Coronary artery (tissue), 2 donors: ENCODE results near the gene PSME2.

Source experiments
- DNase-seq: peaks from one replicate; pipeline ENCODE4 v3.0.0-alpha.2; 2017; ENCODE audit warnings: low spot score
- H3K27ac ChIP-seq, 2 donors: fragments of 200-600 bp; sonication (generic); one replicate each; pipeline ENCODE4 v1.5.1; 2016 to 2019
- H3K4me3 ChIP-seq: fragments of 200-600 bp; sonication (generic); 2 replicates; pipeline ENCODE4 v1.5.1; 2016; ENCODE audit warnings: mild to moderate bottlenecking, moderate library complexity
- TF ChIP-seq, protein P1 (sequence below): fragments of 200-600 bp; sonication (generic); IDR thresholded peaks from one replicate; pipeline ENCODE4 v1.5.1; 2019; ENCODE audit warnings: antibody characterized with exemption

PSME2 gene

DNA sequence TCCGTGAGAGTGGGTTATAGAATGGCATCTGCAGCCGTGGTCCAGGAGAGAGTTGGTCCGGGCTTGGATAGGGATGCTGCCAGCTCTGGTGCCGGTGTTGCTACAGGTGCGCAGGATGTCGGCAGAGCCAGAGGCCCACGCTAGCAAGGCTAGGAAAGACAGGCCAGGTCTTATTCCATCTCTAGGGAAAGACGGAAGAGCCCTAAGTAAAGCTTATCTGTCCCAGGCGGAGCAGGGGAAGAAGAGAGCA is 10.9 kb downstream of the PSME2 start:
- TF ChIP-seq, protein P1, sequence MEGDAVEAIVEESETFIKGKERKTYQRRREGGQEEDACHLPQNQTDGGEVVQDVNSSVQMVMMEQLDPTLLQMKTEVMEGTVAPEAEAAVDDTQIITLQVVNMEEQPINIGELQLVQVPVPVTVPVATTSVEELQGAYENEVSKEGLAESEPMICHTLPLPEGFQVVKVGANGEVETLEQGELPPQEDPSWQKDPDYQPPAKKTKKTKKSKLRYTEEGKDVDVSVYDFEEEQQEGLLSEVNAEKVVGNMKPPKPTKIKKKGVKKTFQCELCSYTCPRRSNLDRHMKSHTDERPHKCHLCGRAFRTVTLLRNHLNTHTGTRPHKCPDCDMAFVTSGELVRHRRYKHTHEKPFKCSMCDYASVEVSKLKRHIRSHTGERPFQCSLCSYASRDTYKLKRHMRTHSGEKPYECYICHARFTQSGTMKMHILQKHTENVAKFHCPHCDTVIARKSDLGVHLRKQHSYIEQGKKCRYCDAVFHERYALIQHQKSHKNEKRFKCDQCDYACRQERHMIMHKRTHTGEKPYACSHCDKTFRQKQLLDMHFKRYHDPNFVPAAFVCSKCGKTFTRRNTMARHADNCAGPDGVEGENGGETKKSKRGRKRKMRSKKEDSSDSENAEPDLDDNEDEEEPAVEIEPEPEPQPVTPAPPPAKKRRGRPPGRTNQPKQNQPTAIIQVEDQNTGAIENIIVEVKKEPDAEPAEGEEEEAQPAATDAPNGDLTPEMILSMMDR = no peak
- Histone ChIP-seq H3K27ac (peak overlapping the region; percentile 90 to 91), H3K4me3 (peak overlapping the region; percentile 83)
- DNase-seq = no peak

DNA sequence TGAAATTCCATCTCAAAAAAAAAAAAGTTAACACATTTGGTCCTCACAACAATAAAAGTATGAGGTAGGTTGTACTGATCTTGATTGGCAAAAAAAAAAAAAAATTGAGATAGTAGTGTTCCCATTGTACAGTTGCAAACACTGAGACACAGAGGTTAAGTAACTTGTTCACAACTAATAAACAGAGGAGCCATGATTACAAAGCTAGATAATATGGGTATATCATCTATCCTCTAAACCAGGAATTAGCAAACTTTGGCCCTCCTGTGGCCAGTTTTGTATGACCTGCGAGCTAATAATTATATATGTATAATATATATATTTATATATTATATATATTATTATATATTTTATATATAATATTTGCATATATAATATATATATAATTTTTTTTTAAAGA is 12.7 kb downstream of the PSME2 start:
- DNase-seq = no peak
- no peak overlapping the region for H3K27ac ChIP-seq

DNA sequence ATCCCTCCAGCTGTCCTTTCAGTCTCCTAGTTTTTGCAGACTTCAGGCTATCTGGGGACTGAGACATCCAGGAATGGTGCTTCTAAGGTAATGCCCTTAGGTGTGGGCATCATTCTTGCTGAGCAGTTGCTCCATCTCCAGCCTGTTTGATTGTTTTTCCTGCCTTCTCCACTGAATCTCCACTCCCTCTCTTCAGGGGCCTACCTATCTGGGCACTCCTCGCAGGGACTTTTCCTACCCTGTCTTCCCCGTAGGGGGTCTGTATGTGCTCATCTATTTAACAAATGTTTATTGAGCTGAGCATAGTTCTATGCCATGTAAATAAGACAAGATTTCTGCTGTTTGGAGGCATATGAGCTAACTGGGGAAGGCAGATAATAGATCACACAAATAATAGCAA is 13.4 kb downstream of the PSME2 start:
- Histone ChIP-seq H3K27ac (no peak overlapping the region), H3K4me3 (no peak overlapping the region)
- DNase-seq = no peak
- TF ChIP-seq, protein P1 = no peak

More for the DNA sequence above, 12.7 kb downstream of the PSME2 start:
- H3K4me3 ChIP-seq = no peak overlapping the region
- TF ChIP-seq, protein P1 = no peak

DNA sequence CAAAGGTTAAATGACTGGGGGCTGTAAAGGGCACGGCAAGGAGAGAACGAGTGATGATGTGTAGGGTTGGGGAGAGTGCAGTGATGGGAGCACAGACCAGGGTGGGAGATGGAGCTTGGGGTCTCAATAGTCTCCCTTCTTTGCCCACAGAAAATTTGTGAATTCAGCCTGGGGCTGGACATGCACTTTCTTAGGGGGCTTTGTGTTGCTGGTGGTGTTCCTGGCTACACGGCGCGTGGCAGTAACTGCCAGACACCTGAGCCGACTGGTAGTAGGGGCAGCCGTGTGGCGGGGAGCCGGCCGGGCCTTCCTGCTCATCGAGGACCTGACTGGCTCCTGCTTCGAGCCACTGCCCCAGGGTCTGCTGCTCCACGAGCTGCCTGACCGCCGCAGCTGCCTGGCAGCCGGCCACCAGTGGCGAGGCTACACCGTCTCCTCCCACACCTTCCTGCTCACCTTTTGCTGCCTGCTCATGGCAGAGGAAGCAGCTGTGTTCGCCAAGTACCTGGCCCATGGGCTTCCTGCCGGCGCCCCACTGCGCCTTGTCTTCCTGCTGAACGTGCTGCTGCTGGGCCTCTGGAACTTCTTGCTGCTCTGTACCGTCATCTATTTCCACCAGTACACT is 14.2 kb downstream of the PSME2 start:
- H3K27ac ChIP-seq = no peak overlapping the region
- no peak overlapping the region for H3K4me3 ChIP-seq
- TF ChIP-seq, protein P1 = no peak
- DNase-seq = no peak

DNA sequence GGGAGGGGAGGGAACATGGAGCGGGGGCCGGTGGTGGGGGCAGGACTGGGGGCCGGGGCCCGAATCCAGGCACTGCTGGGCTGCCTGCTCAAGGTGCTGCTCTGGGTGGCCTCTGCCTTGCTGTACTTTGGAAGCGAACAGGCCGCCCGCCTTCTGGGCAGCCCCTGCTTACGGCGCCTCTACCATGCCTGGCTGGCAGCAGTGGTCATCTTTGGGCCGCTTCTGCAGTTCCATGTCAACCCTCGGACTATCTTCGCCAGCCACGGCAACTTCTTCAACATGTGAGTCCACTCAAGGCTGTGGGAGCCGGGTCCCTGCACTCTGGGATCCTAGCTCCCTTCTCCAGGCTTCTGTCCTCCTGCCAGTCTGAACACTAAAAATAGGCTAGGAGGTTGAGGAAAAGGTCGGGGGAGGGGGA is 14.9 kb downstream of the PSME2 start:
- DNase-seq = no peak
- H3K4me3 ChIP-seq = no peak overlapping the region

DNA sequence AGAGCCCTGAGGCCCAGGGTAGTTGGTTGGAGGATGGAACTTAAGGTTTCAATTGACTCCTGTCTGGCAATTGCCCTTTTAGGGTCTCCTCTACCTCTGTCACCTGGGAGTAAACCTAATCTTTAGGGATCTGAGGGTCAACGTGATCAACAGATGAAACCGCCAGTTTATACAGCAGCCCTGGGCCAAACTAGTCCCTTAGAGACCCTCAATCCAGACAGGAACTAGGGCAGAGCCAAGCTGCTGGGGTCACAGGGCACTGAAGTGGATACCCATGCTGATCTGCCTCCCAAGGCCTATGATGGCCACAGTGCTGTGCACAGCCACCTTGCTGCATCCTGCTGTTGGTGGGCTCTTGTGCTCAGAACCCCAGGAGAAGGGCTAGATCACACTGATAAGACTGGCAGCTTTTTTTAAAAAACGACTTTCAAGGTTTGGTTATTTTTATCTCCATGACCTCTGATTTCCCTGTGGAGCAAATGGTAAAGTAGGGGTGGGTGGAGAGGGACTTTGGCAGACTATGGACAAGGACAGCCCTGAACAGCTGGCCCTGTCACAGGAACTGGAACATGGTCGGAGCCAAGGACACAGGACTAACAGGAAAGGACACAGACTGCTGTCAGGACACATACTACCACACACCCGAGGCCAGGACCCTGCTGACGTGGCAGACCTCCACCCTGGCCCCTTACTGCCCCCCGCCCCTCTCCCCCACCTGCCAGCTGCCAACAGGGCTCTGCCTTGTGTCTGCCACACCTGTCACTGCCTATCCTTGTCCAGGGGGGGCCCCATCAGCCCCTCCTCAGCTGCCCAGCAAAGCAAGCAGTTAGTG is 15.5 kb downstream of the PSME2 start:
- no peak overlapping the region for H3K4me3 ChIP-seq
- DNase-seq = no peak
- TF ChIP-seq, protein P1 = no peak
- H3K27ac ChIP-seq = peak overlapping the region; percentile 4 to 39

More for the DNA sequence above, 14.9 kb downstream of the PSME2 start:
- TF ChIP-seq, protein P1 = no peak
- H3K27ac ChIP-seq = peak overlapping the region; percentile 4 to 39

DNA sequence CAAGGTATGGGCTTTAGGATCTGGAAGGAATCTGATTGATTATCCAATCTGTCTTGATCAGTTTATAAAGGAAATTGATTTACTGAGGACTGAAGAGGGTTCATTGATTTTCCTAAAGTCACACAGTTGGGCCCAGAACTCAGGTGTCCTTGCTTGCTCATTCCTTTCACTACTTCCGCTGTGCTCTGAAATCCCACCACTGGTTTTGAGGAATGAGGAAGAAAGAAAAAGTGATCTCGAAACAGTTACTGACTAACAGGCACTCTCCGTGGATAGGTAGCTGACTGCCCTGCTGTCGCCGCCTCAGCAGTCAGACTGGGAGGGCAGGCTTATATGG is 16.1 kb downstream of the PSME2 start, which contains the start of gene FITM1:
Gene FITM1, plus strand, starts transcription at position 280 of the 337 bp plus-strand sequence. CDS start 905 bp downstream, outside the sequence.
- H3K27ac ChIP-seq = peak within 1 kb of the TSS; percentile 4 to 39
- H3K4me3 ChIP-seq = no peak within 1 kb of the TSS
- TF ChIP-seq, protein P1 = no peak
- no peak for DNase-seq
